Measurements from ENCODE around the gene ERN1. TPM values are rescaled to one million over a fixed set of nuclear protein-coding genes. Genes with fewer than 3 reads are reported as not detected.

ERN1 gene
- total RNA-seq, 4 donors from 2014 or later: 8.4 to 12.8 (median 12.1) TPM

DNA sequence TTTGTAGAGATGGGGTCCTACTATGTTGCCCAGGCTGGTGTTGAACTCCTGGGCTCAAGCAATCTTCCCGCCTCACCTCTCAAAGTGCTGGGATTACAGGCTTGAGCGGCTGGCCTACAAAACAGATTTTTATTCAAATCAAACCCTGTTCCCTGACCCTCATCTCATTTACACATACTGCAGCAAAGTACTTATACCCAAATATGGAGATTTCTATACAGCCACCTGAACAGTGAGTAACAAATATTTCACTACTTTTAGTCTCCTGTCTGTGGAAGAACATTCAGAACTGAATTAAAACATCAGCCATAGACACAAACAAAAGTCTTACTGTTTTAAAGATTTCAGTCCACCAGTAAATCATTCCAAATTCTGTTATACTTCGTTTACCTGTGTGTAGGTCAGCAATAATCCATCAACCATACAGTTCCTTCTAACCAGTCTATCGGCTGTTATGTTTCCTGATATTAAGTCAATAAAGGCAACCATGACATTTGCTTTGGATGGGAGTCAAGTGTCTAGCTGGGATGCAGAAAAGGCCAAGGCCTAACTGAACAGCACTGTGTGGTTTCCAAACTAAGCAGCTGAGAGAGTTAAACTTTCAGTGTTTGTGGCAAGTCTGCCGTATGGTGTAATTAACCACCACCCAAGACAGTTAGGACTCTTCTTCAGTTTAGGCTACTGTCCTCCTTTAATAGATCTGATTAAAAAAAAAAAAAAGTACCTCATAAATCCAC, 22.3 kb downstream of the ERN1 start:
- Histone ChIP-seq H3K36me3 (no peaks in the 10 kb centered on the region), H3K27ac (peak overlapping the region in 1 of 4 donors; percentile 24), H3K4me1 (peaks cover 0 to 30% (median 0%) of the 10 kb centered on the region in 3 donors), H3K9me3 (no peaks in the 10 kb centered on the region), H3K27me3 (no peaks in the 10 kb centered on the region), H3K4me3 (no peak overlapping the region)
- ATAC-seq: no peak
- TF ChIP-seq, protein P1, sequence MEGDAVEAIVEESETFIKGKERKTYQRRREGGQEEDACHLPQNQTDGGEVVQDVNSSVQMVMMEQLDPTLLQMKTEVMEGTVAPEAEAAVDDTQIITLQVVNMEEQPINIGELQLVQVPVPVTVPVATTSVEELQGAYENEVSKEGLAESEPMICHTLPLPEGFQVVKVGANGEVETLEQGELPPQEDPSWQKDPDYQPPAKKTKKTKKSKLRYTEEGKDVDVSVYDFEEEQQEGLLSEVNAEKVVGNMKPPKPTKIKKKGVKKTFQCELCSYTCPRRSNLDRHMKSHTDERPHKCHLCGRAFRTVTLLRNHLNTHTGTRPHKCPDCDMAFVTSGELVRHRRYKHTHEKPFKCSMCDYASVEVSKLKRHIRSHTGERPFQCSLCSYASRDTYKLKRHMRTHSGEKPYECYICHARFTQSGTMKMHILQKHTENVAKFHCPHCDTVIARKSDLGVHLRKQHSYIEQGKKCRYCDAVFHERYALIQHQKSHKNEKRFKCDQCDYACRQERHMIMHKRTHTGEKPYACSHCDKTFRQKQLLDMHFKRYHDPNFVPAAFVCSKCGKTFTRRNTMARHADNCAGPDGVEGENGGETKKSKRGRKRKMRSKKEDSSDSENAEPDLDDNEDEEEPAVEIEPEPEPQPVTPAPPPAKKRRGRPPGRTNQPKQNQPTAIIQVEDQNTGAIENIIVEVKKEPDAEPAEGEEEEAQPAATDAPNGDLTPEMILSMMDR (IDR thresholded peaks at IDR 0.05): no peak
- TF ChIP-seq POLR2A (IDR thresholded peaks at IDR 0.05) (no peak), POLR2AphosphoS5 (IDR thresholded peaks at IDR 0.05) (no peak), EP300 (IDR thresholded peaks at IDR 0.05) (no peak)
- WGBS, 2 donors (ENCODE audit: low coverage in 1 of 2): 58 to 68% methylated on average over 5 of the region's 5 CpGs

DNA sequence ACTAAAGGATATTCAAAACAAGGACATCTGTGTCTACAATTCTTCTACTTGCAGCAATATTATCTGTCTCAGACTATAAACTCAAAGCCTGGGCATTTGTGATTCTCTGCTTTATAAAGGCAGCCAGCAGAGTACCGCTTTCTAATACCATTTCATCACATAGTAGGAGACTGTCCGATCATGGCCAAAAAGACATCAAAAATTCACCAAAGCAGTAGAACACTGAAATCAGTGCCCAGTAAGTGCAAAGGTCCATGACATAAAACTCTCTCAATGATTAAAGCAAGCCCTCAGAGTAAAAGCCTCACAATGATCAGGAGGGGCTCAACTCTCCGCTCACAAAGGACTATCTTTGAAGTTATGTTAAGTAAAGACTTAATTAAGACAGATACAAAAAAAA, 23.0 kb downstream of the ERN1 start:
- Histone ChIP-seq H3K4me3 (no peak overlapping the region), H3K36me3 (no peaks in the 10 kb centered on the region), H3K27me3 (no peaks in the 10 kb centered on the region), H3K4me1 (peaks cover 0 to 30% (median 0%) of the 10 kb centered on the region in 3 donors), H3K9me3 (no peaks in the 10 kb centered on the region), H3K27ac (no peak overlapping the region)
- no peak for ATAC-seq
- TF ChIP-seq POLR2AphosphoS5 (IDR thresholded peaks at IDR 0.05): no peak
- TF ChIP-seq EP300 (IDR thresholded peaks at IDR 0.05): no peak
- TF ChIP-seq POLR2A (IDR thresholded peaks at IDR 0.05): no peak
- TF ChIP-seq, protein P1 (IDR thresholded peaks at IDR 0.05): no peak
- 83 to 90% methylated on average over 2 to 3 of the region's 3 CpGs for WGBS, 2 donors (ENCODE audit: low coverage in 1 of 2)

DNA sequence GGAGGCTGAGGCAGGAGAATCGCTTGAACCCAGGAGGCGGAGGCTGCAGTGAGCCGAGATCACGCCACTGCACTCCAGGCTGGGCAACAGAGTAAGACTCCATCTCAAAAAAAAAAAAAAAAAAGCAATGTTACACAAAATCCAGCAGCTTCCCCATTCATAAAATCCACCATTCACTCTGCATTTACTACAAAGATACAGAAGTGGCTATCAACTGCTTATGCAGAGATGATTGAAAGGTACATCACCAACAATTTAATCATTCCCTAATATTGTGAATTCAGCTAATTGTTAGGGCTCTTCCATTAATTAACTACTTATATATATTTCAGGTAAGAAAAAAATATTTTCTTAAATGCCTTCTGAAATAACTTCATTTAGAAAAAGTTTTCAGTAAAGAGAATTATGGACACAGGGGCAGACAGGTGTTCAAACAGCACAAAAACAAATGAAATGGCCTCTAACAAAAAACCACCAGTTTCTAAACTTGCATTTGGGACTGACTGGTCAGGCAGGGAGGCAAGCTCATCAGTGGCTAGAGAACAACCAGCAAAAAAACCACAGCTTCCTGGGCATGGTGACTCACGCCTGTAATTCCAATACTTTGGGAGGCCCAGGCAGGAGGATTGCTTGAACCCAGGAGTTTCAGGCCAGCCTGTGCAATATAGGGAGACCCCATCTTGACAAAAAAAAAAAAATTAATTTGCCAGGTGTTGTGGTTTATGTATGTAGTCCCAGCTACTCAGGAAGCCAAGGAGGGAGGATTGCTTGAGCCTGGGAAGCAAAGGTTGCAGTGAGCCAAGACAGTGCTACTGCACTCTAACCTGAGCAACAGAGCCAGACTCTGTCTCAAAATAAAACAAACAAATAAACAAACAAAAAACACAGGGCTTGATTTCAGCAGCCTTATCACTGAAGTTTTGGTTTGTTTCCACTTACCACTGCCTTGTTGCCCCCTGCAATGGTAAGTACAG, 26.3 kb downstream of the ERN1 start:
- ATAC-seq: no peak
- TF ChIP-seq EP300 (IDR thresholded peaks at IDR 0.05) (no peak), POLR2A (IDR thresholded peaks at IDR 0.05) (no peak)
- Histone ChIP-seq H3K9me3 (no peaks in the 10 kb centered on the region), H3K27ac (no peak overlapping the region), H3K4me1 (peaks cover 0 to 30% (median 0%) of the 10 kb centered on the region in 3 donors), H3K36me3 (no peaks in the 10 kb centered on the region), H3K27me3 (no peaks in the 10 kb centered on the region), H3K4me3 (no peak overlapping the region)
- 88% methylated on average over 5 of the region's 5 CpGs; no CpG with 5 or more reads in 1 of the 2 donors for WGBS, 2 donors (ENCODE audit: low coverage in 1 of 2)

DNA sequence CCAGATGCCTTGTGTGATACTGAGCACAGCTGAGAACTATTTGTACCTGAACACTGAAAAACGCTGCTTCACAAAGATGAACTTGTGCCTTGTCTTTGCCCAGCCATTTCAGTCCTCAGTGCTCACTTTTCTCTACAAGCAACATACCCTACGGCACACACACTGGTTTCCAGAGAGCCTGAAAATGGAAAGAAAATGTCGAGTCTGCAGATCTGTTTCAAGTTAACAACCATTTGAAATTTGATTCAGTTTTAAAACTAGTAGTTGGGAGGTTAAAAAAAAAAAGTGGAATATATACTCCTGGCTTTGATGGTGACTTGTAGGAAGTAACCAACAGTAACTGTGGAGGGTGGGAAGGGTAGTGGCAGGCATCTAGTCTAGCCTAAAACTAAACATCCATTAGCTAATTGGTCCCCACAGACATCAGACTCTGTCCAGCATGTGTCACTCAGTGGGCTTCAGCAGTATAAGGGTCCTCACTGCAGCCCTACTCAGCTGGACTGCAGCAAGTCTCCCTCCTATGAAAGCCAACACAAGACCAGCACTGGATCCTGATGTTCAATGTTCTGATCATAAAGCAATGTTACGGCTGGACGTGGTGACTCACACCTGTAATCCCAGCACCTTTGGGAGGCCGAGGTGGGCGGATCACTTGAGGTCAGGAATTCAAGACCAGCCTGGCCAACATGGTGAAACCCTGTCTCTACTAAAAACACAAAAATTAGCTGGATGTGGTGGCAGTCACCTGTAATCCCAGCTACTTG, 27.1 kb downstream of the ERN1 start:
- Histone ChIP-seq H3K27ac (no peak overlapping the region), H3K4me1 (peaks cover 0 to 27% (median 0%) of the 10 kb centered on the region in 3 donors), H3K36me3 (peaks cover 0 to under 1% of the 10 kb centered on the region in 2 donors), H3K27me3 (no peaks in the 10 kb centered on the region), H3K4me3 (no peak overlapping the region), H3K9me3 (no peaks in the 10 kb centered on the region)
- TF ChIP-seq POLR2AphosphoS5 (IDR thresholded peaks at IDR 0.05): no peak
- no peak for TF ChIP-seq POLR2A (IDR thresholded peaks at IDR 0.05)
- no peak for TF ChIP-seq EP300 (IDR thresholded peaks at IDR 0.05)
- TF ChIP-seq, protein P1 (IDR thresholded peaks at IDR 0.05): no peak
- 91 to 94% methylated on average over 6 of the region's 7 CpGs for WGBS, 2 donors (ENCODE audit: low coverage in 1 of 2)
- ATAC-seq: no peak

DNA sequence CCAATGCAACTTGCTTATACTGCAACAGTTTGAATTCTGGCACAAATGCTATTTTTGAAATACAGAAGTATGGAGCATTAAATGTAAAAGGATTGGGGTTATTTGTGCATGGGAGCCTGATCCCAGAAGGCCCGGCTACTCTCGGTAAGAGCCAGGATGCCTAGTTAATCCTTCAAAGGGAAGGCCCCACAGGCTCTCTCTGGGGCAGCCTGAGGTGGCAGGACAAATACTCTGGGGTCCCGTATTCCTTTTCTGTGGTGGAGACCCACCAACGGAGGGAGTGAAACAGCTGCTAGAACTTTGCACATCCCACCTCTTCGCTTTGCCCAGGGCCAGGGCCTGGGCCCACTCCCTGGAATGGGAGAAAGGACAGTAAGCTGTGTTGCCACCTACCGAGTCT, 30.4 kb downstream of the ERN1 start:
- TF ChIP-seq, protein P1 (IDR thresholded peaks at IDR 0.05): no peak
- TF ChIP-seq EP300 (IDR thresholded peaks at IDR 0.05): no peak
- no peak overlapping the region for H3K27ac ChIP-seq
- ATAC-seq: no peak

More for the DNA sequence above, 30.4 kb downstream of the ERN1 start:
- 97 to 100% methylated on average over 1 to 5 of the region's 6 CpGs for WGBS, 2 donors (ENCODE audit: low coverage in 1 of 2)
- Histone ChIP-seq H3K9me3 (no peaks in the 10 kb centered on the region), H3K27me3 (no peaks in the 10 kb centered on the region), H3K4me1 (peaks cover 0 to 22% (median 0%) of the 10 kb centered on the region in 3 donors), H3K4me3 (no peak overlapping the region), H3K36me3 (peaks cover 0 to 23% of the 10 kb centered on the region in 2 donors)

Data from gastroesophageal sphincter (tissue), 4 donors.